Glutamatergic neuron (in vitro differentiated cells): ENCODE data around the gene AMZ2. TPM values are rescaled to one million over a fixed set of nuclear protein-coding genes. Genes with fewer than 3 reads are reported as not detected.

Experiments used
- DNase-seq: peaks from one replicate; pipeline ENCODE4 v3.0.0; 2022
- H3K27ac Mint-ChIP-seq: one replicate; pipeline ENCODE4 v1.8.0; 2020; ENCODE audit warnings: mild to moderate bottlenecking, mixed read lengths, inconsistent platforms; ENCODE audit not compliant: unreplicated experiment
- H3K27me3 Mint-ChIP-seq: one replicate; pipeline ENCODE4 v1.8.0; 2020; ENCODE audit warnings: mild to moderate bottlenecking, moderate library complexity, mixed read lengths, inconsistent platforms; ENCODE audit not compliant: unreplicated experiment
- H3K36me3 Mint-ChIP-seq: one replicate; pipeline ENCODE4 v1.8.0; 2020; ENCODE audit warnings: mild to moderate bottlenecking, mixed read lengths, inconsistent platforms; ENCODE audit not compliant: unreplicated experiment
- H3K4me1 Mint-ChIP-seq: one replicate; pipeline ENCODE4 v1.8.0; 2020; ENCODE audit warnings: mild to moderate bottlenecking, low read depth, mixed read lengths, inconsistent platforms; ENCODE audit not compliant: unreplicated experiment
- H3K4me3 Mint-ChIP-seq: one replicate; pipeline ENCODE4 v1.8.0; 2020; ENCODE audit warnings: mild to moderate bottlenecking, mixed read lengths, inconsistent platforms; ENCODE audit not compliant: unreplicated experiment
- H3K9me3 Mint-ChIP-seq: one replicate; pipeline ENCODE4 v1.8.0; 2020; ENCODE audit warnings: mild to moderate bottlenecking, moderate library complexity, mixed read lengths, inconsistent platforms; ENCODE audit not compliant: unreplicated experiment
- total RNA-seq: library from RNA; stranded (reverse); fragmentation: NEBNext Ultra II Directional; extraction: Animal tissue kit (Norgen Biotek cat#: 25700); gene quantifications from one replicate; pipeline ENCODE4 v1.2.1, GENCODE V29; 2021; ENCODE audit not compliant: unreplicated experiment
- TF ChIP-seq, protein P1 (sequence below): fragments of 200-600 bp; sonication (generic); IDR thresholded peaks from one replicate; pipeline ENCODE4 v1.5.0; 2021; ENCODE audit not compliant: partially characterized antibody, unreplicated experiment

AMZ2 gene
- total RNA-seq, 1 donor from 2014 or later: 68.5 TPM

- H3K9me3 Mint-ChIP-seq: peaks cover 2% of the 10 kb centered on the region
- H3K27me3 Mint-ChIP-seq: peaks cover 12% of the 10 kb centered on the region
- no peak for DNase-seq
- H3K36me3 Mint-ChIP-seq: no peaks in the 10 kb centered on the region
- H3K4me1 Mint-ChIP-seq: peaks cover 5% of the 10 kb centered on the region
- H3K27ac Mint-ChIP-seq: no peak overlapping the region
- H3K4me3 Mint-ChIP-seq: peak overlapping the region; percentile 90
- TF ChIP-seq, protein P1, sequence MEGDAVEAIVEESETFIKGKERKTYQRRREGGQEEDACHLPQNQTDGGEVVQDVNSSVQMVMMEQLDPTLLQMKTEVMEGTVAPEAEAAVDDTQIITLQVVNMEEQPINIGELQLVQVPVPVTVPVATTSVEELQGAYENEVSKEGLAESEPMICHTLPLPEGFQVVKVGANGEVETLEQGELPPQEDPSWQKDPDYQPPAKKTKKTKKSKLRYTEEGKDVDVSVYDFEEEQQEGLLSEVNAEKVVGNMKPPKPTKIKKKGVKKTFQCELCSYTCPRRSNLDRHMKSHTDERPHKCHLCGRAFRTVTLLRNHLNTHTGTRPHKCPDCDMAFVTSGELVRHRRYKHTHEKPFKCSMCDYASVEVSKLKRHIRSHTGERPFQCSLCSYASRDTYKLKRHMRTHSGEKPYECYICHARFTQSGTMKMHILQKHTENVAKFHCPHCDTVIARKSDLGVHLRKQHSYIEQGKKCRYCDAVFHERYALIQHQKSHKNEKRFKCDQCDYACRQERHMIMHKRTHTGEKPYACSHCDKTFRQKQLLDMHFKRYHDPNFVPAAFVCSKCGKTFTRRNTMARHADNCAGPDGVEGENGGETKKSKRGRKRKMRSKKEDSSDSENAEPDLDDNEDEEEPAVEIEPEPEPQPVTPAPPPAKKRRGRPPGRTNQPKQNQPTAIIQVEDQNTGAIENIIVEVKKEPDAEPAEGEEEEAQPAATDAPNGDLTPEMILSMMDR: no peak
Measured at GRCh38 chr17:68289473-68289872, 41.6 kb downstream of the AMZ2 start.

DNA sequence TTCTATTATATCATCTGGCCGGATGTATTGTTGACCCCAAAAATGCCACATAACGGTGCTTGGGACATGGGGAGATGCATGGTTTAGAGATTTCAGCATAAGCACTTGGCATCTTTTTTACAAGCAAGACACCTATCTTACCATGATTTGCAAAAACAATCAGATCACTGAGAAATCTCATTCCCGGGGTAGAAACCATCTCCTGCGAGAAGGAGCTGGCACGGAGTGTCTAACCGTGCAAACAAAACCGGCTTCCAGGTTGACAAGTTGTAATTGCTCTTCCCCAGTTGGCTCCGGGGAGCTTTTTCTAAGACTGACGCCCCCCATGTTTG is 42.1 kb downstream of the AMZ2 start:
- H3K36me3 Mint-ChIP-seq: no peaks in the 10 kb centered on the region
- H3K9me3 Mint-ChIP-seq: peaks cover 2% of the 10 kb centered on the region
- peaks cover 5% of the 10 kb centered on the region for H3K4me1 Mint-ChIP-seq
- H3K27ac Mint-ChIP-seq: no peak overlapping the region
- no peak for DNase-seq
- peaks cover 12% of the 10 kb centered on the region for H3K27me3 Mint-ChIP-seq
- TF ChIP-seq, protein P1: no peak
- H3K4me3 Mint-ChIP-seq: peak overlapping the region; percentile 90

DNA sequence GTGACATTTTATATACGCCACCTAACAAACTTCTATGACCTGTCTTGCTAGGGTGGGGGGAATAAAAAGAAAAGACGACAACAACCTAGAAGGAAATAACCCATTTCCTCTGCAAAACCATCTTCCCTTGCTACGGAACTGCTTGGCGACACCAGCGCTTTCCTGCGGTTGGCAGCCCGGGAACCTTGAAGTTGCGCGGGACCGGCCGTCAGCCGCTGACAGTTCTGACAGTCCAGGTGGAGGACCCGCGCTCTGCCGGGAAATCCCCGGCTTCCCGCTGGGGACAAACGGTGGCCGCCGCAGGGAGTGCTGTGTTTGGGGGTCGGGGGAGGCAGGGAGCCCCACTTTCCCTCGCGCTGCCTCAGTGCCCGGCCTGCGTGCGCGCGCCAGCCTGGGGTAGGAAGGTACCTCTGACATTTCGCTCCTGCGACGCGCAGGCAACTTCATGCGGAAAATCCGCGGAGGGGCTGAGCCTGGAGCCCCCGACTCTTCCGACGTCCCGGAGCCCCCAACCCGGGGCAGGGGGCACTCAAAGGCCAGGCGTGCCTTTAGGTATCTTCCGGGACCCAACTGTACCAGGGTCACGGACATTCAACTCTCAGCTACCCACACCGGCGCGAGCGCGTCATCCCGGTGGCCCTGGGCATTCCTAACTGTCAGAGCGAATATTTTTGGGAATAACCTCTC is 42.6 kb downstream of the AMZ2 start:
- H3K36me3 Mint-ChIP-seq: no peaks in the 10 kb centered on the region
- peak; percentile 34 for DNase-seq
- peak overlapping the region; percentile 90 for H3K4me3 Mint-ChIP-seq
- peaks cover 12% of the 10 kb centered on the region for H3K27me3 Mint-ChIP-seq
- H3K9me3 Mint-ChIP-seq: peaks cover 2% of the 10 kb centered on the region
- peaks cover 5% of the 10 kb centered on the region for H3K4me1 Mint-ChIP-seq
- peak overlapping the region; percentile 20 for H3K27ac Mint-ChIP-seq
- TF ChIP-seq, protein P1: no peak

DNA sequence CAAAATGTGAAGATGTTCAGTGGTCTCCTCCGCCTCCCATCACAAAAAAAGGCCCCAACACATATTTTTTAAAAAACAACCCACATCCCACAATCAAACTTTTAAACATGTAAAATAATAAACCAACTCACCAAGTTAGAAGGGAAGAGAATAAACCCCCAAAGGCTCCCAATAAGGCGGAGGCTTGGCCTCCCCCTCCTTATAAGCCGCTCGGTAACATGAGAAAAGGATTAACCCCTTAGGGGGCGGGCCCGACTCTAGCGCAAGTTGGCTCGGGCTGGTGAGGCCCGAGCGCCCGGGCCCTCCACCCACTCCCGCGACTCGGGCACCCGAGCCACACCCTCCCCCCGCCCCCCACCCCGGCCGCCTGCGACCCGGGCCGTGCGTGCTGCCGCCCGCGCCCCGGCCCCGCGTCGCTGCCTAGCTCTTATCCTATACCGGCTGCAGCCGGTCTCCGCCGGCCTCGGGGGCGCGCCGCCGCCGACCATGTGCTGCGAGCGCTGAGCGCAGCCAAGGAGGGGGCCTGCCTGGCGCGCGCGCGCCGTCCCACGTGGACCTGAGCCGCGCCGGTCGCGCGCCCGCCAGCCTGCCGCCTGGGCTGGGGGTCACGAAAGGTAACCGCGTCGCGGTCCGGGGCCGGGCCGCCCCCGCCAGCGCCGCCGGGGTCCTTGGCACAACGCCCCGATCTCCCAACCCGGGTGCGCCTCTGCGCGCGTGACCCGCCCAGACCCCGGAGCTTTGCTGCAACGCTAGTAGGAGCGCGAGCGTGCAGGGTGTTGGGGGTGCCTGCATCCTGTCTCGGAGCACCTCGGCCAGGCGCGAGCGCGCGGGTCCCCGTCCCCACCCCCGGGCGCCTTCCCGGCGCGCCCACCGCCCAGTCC is 43.4 kb downstream of the AMZ2 start, which contains the start of the genes ARSG and SLC16A6:
Gene ARSG, plus strand, starts transcription at position 541 of the 881 bp plus-strand sequence. CDS start 15,999 bp downstream, outside the sequence.
Gene SLC16A6, minus strand, starts transcription at position 173 of the 881 bp plus-strand sequence. CDS start 12,807 bp downstream, outside the sequence.
- H3K27me3 Mint-ChIP-seq: peaks cover 12% of the 10 kb centered on the region
- peak; percentile 76 for DNase-seq
- H3K4me3 Mint-ChIP-seq: peak within 1 kb of the TSS; percentile 90
- peaks cover 5% of the 10 kb centered on the region for H3K4me1 Mint-ChIP-seq
- H3K36me3 Mint-ChIP-seq: no peaks in the 10 kb centered on the region
- H3K27ac Mint-ChIP-seq: peak within 1 kb of the TSS; percentile 20
- TF ChIP-seq, protein P1: no peak
- H3K9me3 Mint-ChIP-seq: peaks cover 2% of the 10 kb centered on the region
